ENCODE measurements around the gene SNX18. TPM values are rescaled to one million over a fixed set of nuclear protein-coding genes. Genes with fewer than 3 reads are reported as not detected.

SNX18 gene
- total RNA-seq, 6 experiments from 2014 or later, result 14.1 to 35.3 (median 19.4) TPM

DNA sequence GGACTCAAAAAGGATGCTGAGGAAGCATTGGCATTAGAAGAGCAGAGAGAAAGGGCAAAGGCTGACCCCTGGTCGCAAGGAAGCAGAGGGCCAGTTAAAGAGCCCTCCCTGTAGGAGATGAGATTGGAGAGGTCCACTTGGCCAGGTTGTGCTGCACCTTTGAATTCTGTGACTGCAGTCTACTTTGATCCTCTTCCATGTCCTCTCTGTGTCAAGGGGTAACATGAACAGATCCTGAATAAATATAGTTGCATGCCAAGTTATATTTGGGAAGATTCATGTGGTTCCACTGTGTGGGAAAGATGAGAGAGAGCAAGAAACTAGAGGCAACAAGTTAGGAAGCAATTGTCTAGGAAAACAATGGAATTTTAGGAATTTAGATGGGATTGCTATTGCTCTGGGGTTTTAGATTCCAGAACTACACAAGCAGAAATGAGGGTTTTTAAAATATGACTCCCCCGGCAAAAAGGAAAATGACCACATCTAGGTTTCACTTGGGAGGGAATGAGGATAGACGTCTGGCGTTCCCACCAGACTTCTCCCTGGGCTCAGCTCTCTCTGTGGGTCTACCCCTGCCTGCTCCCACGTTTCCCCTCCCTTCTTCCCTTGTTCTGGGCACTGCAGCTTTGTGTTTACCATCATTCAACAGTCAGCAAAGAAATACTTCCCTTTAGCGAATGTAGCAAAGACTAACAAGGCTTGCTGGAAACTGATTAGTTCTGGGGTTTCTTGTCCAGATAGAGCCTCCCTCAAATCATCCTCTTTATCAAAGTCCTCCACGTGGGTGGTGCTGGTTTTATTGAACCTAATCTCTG lies 63.6 kb downstream of the SNX18 start:
- intact Hi-C loops (cut with DNase I), result no loop called here
- Histone ChIP-seq H3K9me3 (peaks cover 0 to 3% (median 0%) of the 10 kb centered on the region in 4 donors), H3K27me3 (no peaks in the 10 kb centered on the region), H3K36me3 (no peaks in the 10 kb centered on the region), H3K4me3 (no peak overlapping the region), H3K27ac (peak overlapping the region in 1 of 3 donors; percentile 13), H3K4me1 (peaks cover 0 to 17% (median 4%) of the 10 kb centered on the region in 4 donors)
- 33% methylated on average over 7 of the region's 7 CpGs for WGBS (ENCODE audit: insufficient coverage, low coverage, low lambda C conversion rate, missing lambda C conversion rate)
- TF ChIP-seq, protein P1, sequence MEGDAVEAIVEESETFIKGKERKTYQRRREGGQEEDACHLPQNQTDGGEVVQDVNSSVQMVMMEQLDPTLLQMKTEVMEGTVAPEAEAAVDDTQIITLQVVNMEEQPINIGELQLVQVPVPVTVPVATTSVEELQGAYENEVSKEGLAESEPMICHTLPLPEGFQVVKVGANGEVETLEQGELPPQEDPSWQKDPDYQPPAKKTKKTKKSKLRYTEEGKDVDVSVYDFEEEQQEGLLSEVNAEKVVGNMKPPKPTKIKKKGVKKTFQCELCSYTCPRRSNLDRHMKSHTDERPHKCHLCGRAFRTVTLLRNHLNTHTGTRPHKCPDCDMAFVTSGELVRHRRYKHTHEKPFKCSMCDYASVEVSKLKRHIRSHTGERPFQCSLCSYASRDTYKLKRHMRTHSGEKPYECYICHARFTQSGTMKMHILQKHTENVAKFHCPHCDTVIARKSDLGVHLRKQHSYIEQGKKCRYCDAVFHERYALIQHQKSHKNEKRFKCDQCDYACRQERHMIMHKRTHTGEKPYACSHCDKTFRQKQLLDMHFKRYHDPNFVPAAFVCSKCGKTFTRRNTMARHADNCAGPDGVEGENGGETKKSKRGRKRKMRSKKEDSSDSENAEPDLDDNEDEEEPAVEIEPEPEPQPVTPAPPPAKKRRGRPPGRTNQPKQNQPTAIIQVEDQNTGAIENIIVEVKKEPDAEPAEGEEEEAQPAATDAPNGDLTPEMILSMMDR (IDR thresholded peaks at IDR 0.05), result no peak
- TF ChIP-seq POLR2A (IDR thresholded peaks at IDR 0.05), result no peak
- ATAC-seq (peak; percentile 69 to 87 (median 78)), DNase-seq (no peak)

- no peaks in the 10 kb centered on the region for H3K36me3 ChIP-seq
- 75% methylated on average over 3 of the region's 3 CpGs for WGBS (ENCODE audit: insufficient coverage, low coverage, low lambda C conversion rate, missing lambda C conversion rate)
- H3K9me3 ChIP-seq, result peaks cover 0 to 3% (median 0%) of the 10 kb centered on the region in 4 donors
- no peaks in the 10 kb centered on the region for H3K27me3 ChIP-seq
- DNase-seq (no peak), ATAC-seq (peak in 2 of 4 donors; percentile 15 to 23)
- peaks cover 0 to 17% (median 4%) of the 10 kb centered on the region in 4 donors for H3K4me1 ChIP-seq
- intact Hi-C loops (cut with DNase I), result no loop called here
- H3K27ac ChIP-seq, result peak overlapping the region in 1 of 3 donors; percentile 13
- TF ChIP-seq, protein P1 (IDR thresholded peaks at IDR 0.05), result no peak
- TF ChIP-seq POLR2A (IDR thresholded peaks at IDR 0.05), result no peak
- H3K4me3 ChIP-seq, result no peak overlapping the region
These were observed 64.4 kb downstream of the SNX18 start for GRCh38 chr5:54581831-54582548.

DNA sequence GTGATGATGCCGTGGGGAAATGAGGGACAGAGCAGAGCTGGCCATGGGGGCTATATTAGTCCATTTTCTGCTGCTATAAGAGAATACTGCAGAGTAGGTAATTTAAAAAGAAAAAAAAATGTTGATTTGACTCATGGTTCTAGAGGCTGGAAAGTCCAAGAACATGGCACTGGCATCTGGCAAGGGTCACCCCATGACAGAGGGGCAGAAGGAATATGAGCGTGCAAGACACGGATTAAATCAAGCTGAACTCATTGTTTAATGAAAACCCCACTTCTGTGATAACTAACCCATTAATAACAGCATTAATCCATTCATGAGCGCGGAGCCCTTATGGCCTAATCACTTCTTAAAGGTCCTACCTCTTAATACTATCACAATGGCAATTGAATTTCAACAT lies 68.8 kb downstream of the SNX18 start:
- H3K36me3 ChIP-seq, result no peaks in the 10 kb centered on the region
- intact Hi-C loops (cut with DNase I), result no loop called here
- DNase-seq (no peak), ATAC-seq (no peak)
- H3K4me3 ChIP-seq, result no peak overlapping the region
- no peak for TF ChIP-seq POLR2A (IDR thresholded peaks at IDR 0.05)
- TF ChIP-seq, protein P1 (IDR thresholded peaks at IDR 0.05), result no peak
- H3K4me1 ChIP-seq, result peaks cover 0 to 7% (median 0%) of the 10 kb centered on the region in 4 donors
- H3K9me3 ChIP-seq, result peaks cover 0 to 3% (median 0%) of the 10 kb centered on the region in 4 donors
- no peaks in the 10 kb centered on the region for H3K27me3 ChIP-seq
- H3K27ac ChIP-seq, result no peak overlapping the region
- 94% methylated on average over 5 of the region's 5 CpGs for WGBS (ENCODE audit: insufficient coverage, low coverage, low lambda C conversion rate, missing lambda C conversion rate)

DNA sequence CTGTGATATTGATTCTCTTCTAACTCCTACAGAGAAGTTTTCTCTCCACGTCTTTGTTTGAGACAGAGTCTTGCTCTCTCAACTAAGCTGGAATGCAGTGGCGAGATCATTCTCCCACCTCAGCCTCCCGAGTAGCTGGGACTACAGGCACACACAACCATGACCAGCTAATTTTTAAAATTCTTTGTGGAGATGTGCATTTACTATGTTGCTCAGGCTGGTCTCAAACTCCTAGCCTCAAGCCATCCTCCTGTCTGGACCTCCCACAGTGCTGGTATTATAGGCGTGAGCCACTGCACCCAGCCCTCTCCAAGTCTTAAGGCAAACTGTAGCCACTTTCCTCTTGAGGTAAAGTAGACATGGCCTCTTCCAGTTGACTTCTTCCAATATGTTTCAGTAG lies 72.2 kb downstream of the SNX18 start:
- Histone ChIP-seq H3K9me3 (peaks cover 0 to 3% (median 0%) of the 10 kb centered on the region in 4 donors), H3K27ac (no peak overlapping the region), H3K4me1 (no peaks in the 10 kb centered on the region), H3K27me3 (no peaks in the 10 kb centered on the region), H3K36me3 (no peaks in the 10 kb centered on the region), H3K4me3 (no peak overlapping the region)
- ATAC-seq (no peak), DNase-seq (no peak)
- 88% methylated on average over 3 of the region's 4 CpGs for WGBS (ENCODE audit: insufficient coverage, low coverage, low lambda C conversion rate, missing lambda C conversion rate)
- intact Hi-C loops (cut with DNase I), result no loop called here
- TF ChIP-seq, protein P1 (IDR thresholded peaks at IDR 0.05), result no peak
- no peak for TF ChIP-seq POLR2A (IDR thresholded peaks at IDR 0.05)
